Astrocyte (in vitro differentiated cells and primary cell): ENCODE data around the gene ST6GALNAC1. TPM values are rescaled to one million over a fixed set of nuclear protein-coding genes. Genes with fewer than 3 reads are reported as not detected.
A peak's percentile ranks its signal among the peaks of the same experiment; 100 is the strongest.

Source experiments
- DNase-seq: peaks from one replicate; pipeline ENCODE4 v3.0.0-alpha.2; 2010; ENCODE audit warnings: low read depth
- FAIRE-seq: peaks from 2 replicates; lab custom pipeline; 2011; peaks lifted over from hg19 to GRCh38; lab: Jason Lieb, UNC
- H2AFZ ChIP-seq: 2 replicates; pipeline ENCODE4 v1.6.0; 2012; ENCODE audit warnings: low read depth, low read length, inconsistent platforms
- H3K27ac ChIP-seq: 2 replicates; pipeline ENCODE4 v1.5.1; 2011; ENCODE audit warnings: low read depth, low read length, inconsistent platforms
- H3K27me3 ChIP-seq: 2 replicates; pipeline ENCODE4 v1.6.0; 2011; ENCODE audit warnings: low read length, inconsistent platforms; ENCODE audit not compliant: insufficient read depth
- H3K36me3 ChIP-seq: 2 replicates; pipeline ENCODE4 v1.5.1; 2011; ENCODE audit warnings: low read length, inconsistent platforms; ENCODE audit not compliant: insufficient read depth
- H3K4me1 ChIP-seq: 2 replicates; pipeline ENCODE4 v1.5.1; 2011; ENCODE audit warnings: low read length, inconsistent platforms; ENCODE audit not compliant: insufficient read depth
- H3K4me2 ChIP-seq: 2 replicates; pipeline ENCODE4 v1.6.0; 2012; ENCODE audit warnings: low read length, inconsistent platforms
- H3K4me3 ChIP-seq: 2 replicates; pipeline ENCODE4 v1.5.1; 2011; ENCODE audit warnings: low read depth, mild to moderate bottlenecking, low read length, inconsistent platforms; ENCODE audit not compliant: insufficient read depth
- H3K79me2 ChIP-seq: 2 replicates; pipeline ENCODE4 v1.6.0; 2012; ENCODE audit warnings: mild to moderate bottlenecking, low read length, inconsistent platforms; ENCODE audit not compliant: insufficient read depth
- H3K9ac ChIP-seq: 2 replicates; pipeline ENCODE4 v1.6.0; 2012; ENCODE audit warnings: mild to moderate bottlenecking, low read length, inconsistent platforms
- H3K9me3 ChIP-seq: 2 replicates; pipeline ENCODE4 v1.5.1; 2012; ENCODE audit warnings: low read depth, mild to moderate bottlenecking, low read length, inconsistent platforms; ENCODE audit not compliant: insufficient read depth
- H4K20me1 ChIP-seq: 2 replicates; pipeline ENCODE4 v1.6.0; 2012; ENCODE audit warnings: low read length, inconsistent platforms; ENCODE audit not compliant: insufficient read depth
- H3K27ac Mint-ChIP-seq: one replicate; pipeline ENCODE4 v1.8.0; 2021; ENCODE audit warnings: mild to moderate bottlenecking, mixed read lengths; ENCODE audit not compliant: unreplicated experiment
- H3K27me3 Mint-ChIP-seq: one replicate; pipeline ENCODE4 v1.8.0; 2021; ENCODE audit warnings: low read depth, mixed read lengths; ENCODE audit not compliant: unreplicated experiment
- H3K36me3 Mint-ChIP-seq: one replicate; pipeline ENCODE4 v1.8.0; 2021; ENCODE audit warnings: low read depth, mixed read lengths; ENCODE audit not compliant: unreplicated experiment
- H3K4me1 Mint-ChIP-seq: one replicate; pipeline ENCODE4 v1.8.0; 2021; ENCODE audit warnings: low read depth, mixed read lengths; ENCODE audit not compliant: unreplicated experiment
- H3K4me3 Mint-ChIP-seq: one replicate; pipeline ENCODE4 v1.8.0; 2021; ENCODE audit warnings: mild to moderate bottlenecking, moderate library complexity, mixed read lengths; ENCODE audit not compliant: unreplicated experiment
- H3K9me3 Mint-ChIP-seq: one replicate; pipeline ENCODE4 v1.8.0; 2021; ENCODE audit warnings: mild to moderate bottlenecking, mixed read lengths; ENCODE audit not compliant: unreplicated experiment
- CTCF ChIP-seq: IDR thresholded peaks from 2 replicates; pipeline ENCODE4 v1.5.1; 2011; ENCODE audit warnings: low read depth, mild to moderate bottlenecking, inconsistent platforms, low read length, moderate library complexity; ENCODE audit not compliant: insufficient read depth
- EZH2 ChIP-seq: IDR thresholded peaks from 2 replicates; pipeline ENCODE4 v1.6.1; 2012; ENCODE audit warnings: mild to moderate bottlenecking, low read length, inconsistent platforms; ENCODE audit not compliant: insufficient read depth
- total RNA-seq: library from RNA; stranded (reverse); gene quantifications from 2 replicates; pipeline ENCODE4 v1.2.1, GENCODE V29; 2021

ST6GALNAC1 gene
- total RNA-seq, 1 donor from 2014 or later, result not detected

- no peaks in the 10 kb centered on the region for H3K9me3 ChIP-seq
- Mint-ChIP-seq H3K9me3 (peaks cover 2% of the 10 kb centered on the region), H3K4me1 (peaks cover 15% of the 10 kb centered on the region), H3K27ac (no peak overlapping the region), H3K36me3 (no peaks in the 10 kb centered on the region), H3K27me3 (peaks cover 5% of the 10 kb centered on the region), H3K4me3 (no peak overlapping the region)
- H3K36me3 ChIP-seq, result no peaks in the 10 kb centered on the region
- no peaks in the 10 kb centered on the region for H4K20me1 ChIP-seq
- no peaks in the 10 kb centered on the region for H3K27me3 ChIP-seq
- DNase-seq (no peak), FAIRE-seq (no peak)
- no peaks in the 10 kb centered on the region for H3K79me2 ChIP-seq
- peak overlapping the region; percentile 10 for H2AFZ ChIP-seq
- no peak overlapping the region for H3K27ac ChIP-seq
- no peak for TF ChIP-seq CTCF
- no peak for TF ChIP-seq EZH2
- peaks cover 7% of the 10 kb centered on the region for H3K4me1 ChIP-seq
- no peak overlapping the region for H3K4me2 ChIP-seq
- H3K9ac ChIP-seq, result no peak overlapping the region
- H3K4me3 ChIP-seq, result no peak overlapping the region
Measured at GRCh38 chr17:76631821-76632565, 11.6 kb downstream of the ST6GALNAC1 start.

- H3K27me3 Mint-ChIP-seq, result peaks cover 11% of the 10 kb centered on the region
- Histone ChIP-seq H3K36me3 (no peaks in the 10 kb centered on the region), H4K20me1 (no peaks in the 10 kb centered on the region), H3K4me1 (peaks cover 3% of the 10 kb centered on the region), H3K4me3 (no peak overlapping the region), H3K27me3 (peaks cover 6% of the 10 kb centered on the region), H3K4me2 (no peak overlapping the region), H3K27ac (no peak overlapping the region), H3K79me2 (no peaks in the 10 kb centered on the region), H2AFZ (no peak overlapping the region), H3K9me3 (no peaks in the 10 kb centered on the region), H3K9ac (no peak overlapping the region)
- DNase-seq (no peak), FAIRE-seq (no peak)
- H3K27ac Mint-ChIP-seq, result no peak overlapping the region
- H3K9me3 Mint-ChIP-seq, result peaks cover 2% of the 10 kb centered on the region
- TF ChIP-seq EZH2, result no peak
- no peak for TF ChIP-seq CTCF
- no peaks in the 10 kb centered on the region for H3K36me3 Mint-ChIP-seq
- peaks cover 12% of the 10 kb centered on the region for H3K4me1 Mint-ChIP-seq
- H3K4me3 Mint-ChIP-seq, result no peak overlapping the region
Measured at GRCh38 chr17:76630151-76630550, 13.4 kb downstream of the ST6GALNAC1 start.

- FAIRE-seq (no peak), DNase-seq (no peak)
- Histone ChIP-seq H3K79me2 (no peaks in the 10 kb centered on the region), H3K4me3 (no peak overlapping the region), H4K20me1 (no peaks in the 10 kb centered on the region), H3K4me1 (peaks cover 4% of the 10 kb centered on the region), H3K36me3 (no peaks in the 10 kb centered on the region), H3K4me2 (no peak overlapping the region), H3K9ac (no peak overlapping the region), H3K27me3 (peaks cover 6% of the 10 kb centered on the region), H3K9me3 (no peaks in the 10 kb centered on the region), H3K27ac (no peak overlapping the region), H2AFZ (no peak overlapping the region)
- TF ChIP-seq EZH2 (no peak), CTCF (no peak)
- H3K4me1 Mint-ChIP-seq, result peaks cover 15% of the 10 kb centered on the region
- H3K27ac Mint-ChIP-seq, result no peak overlapping the region
- H3K4me3 Mint-ChIP-seq, result no peak overlapping the region
- H3K27me3 Mint-ChIP-seq, result peaks cover 20% of the 10 kb centered on the region
- no peaks in the 10 kb centered on the region for H3K36me3 Mint-ChIP-seq
- H3K9me3 Mint-ChIP-seq, result no peaks in the 10 kb centered on the region
Measured at GRCh38 chr17:76627510-76627909, 16.0 kb downstream of the ST6GALNAC1 start.
